Hepatocyte (in vitro differentiated cells): Measurements from ENCODE around the gene SEC14L6.

Experiments used
- CTCF ChIP-seq: fragments of 200-600 bp; sonication (generic); IDR thresholded peaks from 2 replicates; pipeline ENCODE4 v1.5.1; 2016; ENCODE audit warnings: antibody characterized with exemption, mild to moderate bottlenecking; ENCODE audit not compliant: poor library complexity
- EZH2 ChIP-seq: fragments of 200-600 bp; sonication (generic); IDR thresholded peaks from 2 replicates; pipeline ENCODE4 v1.6.1; 2016; ENCODE audit warnings: antibody characterized with exemption, mild to moderate bottlenecking, borderline replicate concordance

- TF ChIP-seq CTCF, result no peak
- TF ChIP-seq EZH2, result no peak
These were observed 38.9 kb downstream of the SEC14L6 start for GRCh38 chr22:30507670-30508069.
